ENCODE measurements around the gene PRKCA.
"Not testable (repeated sequence)": the region's sequence is repeated elsewhere in the genome, so short reads cannot be mapped to it uniquely, and the experiment has no call there.

The PRKCA gene

DNA sequence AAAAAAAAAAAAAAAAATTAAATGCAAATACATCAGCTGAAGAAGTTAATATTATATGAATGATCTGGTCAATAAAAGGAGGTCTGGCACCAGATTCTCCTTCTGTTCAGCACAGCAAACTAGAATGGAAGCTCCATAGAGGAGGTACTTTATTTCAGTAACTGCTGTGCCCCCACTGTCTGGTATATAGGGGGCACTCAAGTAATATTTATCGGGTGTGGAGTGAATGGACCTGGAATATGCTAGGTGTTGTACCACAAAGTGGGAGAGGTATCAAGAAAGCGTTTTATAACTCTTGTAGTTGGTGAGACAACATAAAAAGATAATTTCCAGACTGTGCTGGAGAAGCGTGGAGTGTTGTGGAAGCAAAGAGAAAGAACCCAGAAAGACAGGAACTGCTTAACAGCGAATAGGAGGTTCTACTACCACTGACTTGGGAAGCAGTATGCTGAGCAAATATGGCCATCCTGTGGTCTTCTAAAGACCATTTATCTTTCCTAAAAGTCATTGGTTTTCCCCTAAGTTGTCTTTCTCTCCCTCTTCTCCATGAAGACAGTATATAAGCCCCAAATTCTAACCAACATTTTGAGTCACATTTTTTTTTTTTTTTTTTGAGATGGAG, 12.2 kb upstream of the PRKCA start:
- no peak for DNase-seq

DNA sequence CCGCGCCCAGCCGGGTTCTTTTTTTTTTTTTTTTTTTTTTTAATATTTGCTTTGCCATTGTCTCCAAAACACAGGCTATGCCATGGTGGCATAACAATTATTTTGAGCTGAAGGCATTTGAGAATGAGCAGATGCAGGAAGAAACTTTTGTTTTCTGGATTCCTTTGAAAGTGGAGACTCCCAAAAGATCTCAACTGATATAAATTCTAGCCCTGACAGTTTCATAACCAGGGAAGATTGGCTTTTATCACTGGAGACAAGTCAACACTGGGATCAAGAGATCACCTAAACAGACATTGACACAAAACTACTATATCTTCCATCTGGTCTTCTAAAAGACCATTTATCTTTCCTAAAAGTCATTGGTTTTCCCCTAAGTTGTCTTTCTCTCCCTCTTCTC, 10.1 kb upstream of the PRKCA start:
- no peak for DNase-seq

- DNase-seq, result no peak
These were observed 6.1 kb upstream of the PRKCA start for GRCh38 chr17:66296289-66296725.

DNA sequence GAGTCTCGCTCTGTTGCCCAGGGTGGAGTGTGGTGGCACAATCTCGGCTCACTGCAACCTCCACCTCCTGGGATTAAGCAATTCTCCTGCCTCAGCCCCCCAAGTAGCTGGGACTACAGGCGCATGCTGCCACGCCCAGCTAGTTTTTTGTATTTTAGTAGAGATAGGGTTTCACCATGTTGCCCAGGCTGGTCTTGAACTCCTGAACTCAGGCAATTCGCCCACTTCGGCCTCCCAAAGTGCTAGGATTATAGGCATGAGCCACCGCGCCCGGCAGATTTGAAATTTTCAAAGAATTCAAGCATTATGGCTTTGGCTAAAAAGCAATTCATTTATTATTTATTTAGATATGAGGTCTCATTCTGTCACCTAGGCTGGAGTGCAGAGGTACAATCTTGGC, 5.0 kb upstream of the PRKCA start:
- not testable (repeated sequence) for DNase-seq

DNA sequence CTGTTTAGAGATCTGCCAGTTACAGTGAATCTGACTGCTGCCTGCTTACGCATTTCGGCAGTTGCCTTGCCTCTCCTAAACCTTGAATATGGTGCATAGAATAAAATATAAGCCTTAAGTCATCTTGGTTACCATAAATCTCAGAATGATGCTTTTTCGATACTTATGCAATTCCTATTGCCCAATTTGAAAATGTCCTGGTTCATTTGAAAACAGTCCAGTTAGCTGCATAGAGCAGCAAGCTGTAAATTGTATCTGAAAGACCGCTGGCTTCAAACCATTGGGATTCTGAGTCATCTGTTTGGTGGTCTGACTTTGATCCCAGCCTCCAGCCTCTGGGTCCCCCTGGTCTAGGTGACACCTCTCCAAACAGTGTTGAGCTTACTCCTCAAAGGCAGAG, 2.7 kb upstream of the PRKCA start:
- no peak for DNase-seq

- DNase-seq, result no peak
These were observed 1.5 kb upstream of the PRKCA start for GRCh38 chr17:66300956-66301355.

DNA sequence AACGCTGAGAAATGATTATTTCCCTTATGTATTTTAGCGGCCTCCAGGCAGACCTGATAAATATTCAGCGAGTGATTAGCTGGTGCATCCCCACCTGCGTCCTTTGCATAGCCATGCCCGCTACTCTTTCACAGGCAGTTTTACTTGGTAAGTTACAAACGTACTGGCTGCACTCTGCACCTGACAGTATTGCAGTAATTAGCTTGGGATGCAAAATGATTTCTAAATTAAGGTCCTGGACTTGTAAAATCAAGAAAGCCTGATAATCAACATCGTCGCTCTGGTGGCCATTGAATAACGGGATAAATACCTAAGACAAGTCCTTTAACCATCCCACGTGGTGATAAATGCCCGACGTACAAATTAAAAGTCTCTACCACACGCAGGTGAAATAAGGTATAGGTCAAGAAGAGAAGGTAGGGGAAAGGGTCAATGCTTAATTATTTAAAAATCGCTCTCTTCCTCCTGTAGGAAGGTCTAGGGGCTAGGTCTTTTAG, 998 bp upstream of the PRKCA start:
- no peak for DNase-seq

DNA sequence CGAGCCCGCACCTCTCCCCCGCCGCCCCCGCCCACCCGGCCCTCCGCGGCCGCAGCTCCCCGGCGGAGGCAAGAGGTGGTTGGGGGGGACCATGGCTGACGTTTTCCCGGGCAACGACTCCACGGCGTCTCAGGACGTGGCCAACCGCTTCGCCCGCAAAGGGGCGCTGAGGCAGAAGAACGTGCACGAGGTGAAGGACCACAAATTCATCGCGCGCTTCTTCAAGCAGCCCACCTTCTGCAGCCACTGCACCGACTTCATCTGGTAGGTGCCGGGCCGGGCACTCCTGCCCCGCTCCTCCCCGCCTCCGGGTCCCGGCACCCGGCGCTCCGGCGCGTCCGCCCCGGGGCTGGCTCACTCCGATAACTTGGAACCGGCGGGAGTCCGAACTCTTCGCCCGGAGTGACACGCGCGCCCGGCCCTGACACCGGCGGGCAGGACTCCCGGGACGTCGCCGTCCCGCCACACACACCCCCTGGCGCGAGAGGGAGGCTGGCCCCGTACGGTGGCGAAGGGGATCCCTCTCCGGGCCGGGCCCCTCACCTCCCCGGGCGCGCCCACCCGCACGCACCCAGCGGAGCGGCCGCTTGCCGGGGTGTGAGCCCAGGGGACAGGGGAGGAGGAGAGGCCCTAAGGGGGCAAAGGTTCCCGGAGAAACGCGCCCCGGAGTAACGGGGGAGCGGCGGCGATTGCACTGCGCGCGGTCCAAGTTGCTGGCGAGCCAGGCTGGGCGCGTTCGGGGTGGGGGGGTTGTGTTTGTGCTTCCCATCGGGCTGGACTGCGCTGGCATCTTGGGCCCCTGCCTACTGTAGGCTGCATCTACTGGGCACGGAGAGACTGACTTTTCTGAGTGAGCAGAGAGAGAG, 581 bp downstream of the PRKCA start:
- peak; percentile 82 for DNase-seq

DNA sequence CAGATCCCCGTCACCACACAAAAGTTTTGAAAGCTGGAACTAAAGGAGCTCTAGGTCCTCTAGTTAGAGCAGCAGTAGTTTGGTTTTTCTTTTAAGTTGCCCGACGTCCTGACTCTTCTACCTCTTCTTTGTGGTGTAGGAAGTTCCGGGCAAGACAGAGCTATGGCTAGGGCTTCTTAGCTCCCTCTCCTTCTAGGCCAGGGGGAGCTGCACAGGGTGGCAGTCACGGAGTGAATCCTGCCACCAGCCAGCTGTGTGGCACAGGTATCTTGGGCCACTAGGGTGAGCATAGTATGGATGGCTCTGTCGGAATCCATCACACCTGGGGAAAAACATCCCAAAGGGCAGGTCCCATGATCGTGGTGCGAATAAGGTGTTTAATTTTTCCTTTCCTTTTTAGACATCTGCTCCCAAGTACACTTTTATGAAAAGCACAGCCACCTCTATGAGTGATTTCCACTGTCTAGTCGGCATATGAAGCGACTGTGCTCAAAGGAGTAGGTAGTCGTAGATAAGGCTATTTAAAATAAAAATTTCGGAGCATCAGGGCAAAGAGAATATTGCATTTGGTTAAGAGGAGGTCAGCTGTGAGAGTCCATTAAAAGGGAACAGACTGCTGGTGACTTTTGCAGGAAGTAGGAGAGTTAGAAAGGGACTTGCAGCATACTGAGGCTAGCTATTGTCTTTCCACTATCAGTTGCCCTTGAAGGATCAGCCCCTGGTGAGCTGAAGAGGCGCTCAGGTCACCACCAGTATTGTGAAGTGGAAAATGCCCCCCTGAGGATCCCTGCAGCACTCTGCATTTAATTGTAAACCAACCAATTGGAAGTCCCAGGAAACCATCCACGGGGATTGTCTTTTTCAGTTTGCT, 2.1 kb downstream of the PRKCA start:
- DNase-seq, result no peak

GRCh38 chr17:66306446-66306845, 4.0 kb downstream of the PRKCA start:
- no peak for DNase-seq

- no peak for DNase-seq
These were observed 4.8 kb downstream of the PRKCA start for GRCh38 chr17:66307257-66307656.

- DNase-seq, result no peak
These were observed 6.4 kb downstream of the PRKCA start for GRCh38 chr17:66308856-66309255.

DNA sequence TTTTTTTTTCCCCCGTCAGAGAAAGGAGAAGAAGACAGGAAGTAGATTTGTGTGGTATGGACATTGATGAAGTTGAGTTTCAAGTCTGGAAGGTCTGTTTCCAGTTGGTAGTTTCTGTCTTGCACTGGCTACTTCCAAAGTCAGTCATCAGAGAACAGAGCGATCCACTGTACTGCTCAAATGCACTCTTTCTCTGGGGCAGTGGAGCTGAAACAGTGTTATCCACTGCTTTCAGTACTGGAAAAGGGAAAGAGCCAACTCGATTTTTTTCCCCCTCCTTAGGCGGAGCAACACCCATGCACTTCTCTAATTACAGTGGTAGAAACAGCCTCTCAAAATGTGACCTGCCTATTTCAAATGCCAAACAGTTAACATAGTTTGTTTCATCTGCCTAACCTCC, 7.4 kb downstream of the PRKCA start:
- no peak for DNase-seq

- no peak for DNase-seq
These were observed 8.2 kb downstream of the PRKCA start for GRCh38 chr17:66310528-66311148.

DNA sequence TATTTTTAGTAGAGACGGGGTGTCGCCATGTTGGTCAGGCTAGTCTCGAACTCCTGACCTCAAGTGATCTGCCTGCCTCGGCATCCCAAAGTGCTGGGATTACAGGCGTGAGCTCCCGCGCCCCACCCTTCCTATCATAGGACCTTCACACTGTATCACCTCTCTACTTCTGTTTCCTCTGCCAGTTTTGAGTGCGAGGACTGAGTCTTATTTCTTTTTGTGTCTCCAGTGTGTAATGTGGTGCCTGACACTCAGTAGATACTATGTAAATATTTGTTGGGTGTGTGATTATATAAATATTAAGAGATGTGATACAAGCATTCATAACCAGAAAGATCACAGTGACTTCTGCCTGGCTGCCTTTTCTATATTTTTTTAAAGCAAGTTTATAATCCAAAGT, 10.5 kb downstream of the PRKCA start:
- no peak for DNase-seq

DNA sequence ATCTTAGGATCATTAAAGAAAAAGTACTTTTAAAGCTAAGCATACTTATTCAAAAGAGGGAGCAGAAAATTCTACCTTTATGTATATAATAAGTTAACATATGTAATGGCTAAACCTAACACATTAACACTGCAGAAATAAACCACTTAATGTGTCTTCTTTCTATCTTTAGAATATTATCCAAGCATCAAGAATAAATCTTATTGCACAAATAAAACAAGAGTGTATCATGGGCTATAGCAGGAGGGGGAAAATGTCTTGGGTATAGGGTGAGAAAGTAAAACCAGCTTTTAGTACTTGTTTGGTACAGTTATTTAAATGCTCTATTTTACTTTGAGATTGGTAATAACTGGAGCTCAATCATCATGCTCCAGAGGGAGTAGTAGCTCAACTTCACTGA, 10.9 kb downstream of the PRKCA start:
- DNase-seq, result no peak

GRCh38 chr17:66313995-66314659, 11.7 kb downstream of the PRKCA start:
- no peak for DNase-seq

DNA sequence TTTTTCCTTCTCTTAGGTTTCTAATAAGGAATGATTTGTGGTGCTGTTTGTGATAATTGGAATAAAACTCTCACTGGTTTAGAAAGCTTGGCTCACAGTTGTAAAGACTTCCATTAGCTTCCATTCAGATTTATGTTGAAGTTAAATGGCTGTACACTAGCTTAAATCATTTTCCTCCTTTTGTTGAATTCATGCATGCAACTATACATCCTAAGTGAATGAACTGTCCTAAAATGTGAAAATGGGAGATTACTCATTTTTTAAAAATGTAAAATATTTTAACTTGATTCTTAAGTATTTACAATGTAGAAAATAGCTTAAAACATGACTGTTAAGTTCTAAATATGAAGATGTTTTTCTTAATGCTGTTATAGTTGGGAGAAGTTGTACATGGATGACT, 15.2 kb downstream of the PRKCA start:
- no peak for DNase-seq

DNA sequence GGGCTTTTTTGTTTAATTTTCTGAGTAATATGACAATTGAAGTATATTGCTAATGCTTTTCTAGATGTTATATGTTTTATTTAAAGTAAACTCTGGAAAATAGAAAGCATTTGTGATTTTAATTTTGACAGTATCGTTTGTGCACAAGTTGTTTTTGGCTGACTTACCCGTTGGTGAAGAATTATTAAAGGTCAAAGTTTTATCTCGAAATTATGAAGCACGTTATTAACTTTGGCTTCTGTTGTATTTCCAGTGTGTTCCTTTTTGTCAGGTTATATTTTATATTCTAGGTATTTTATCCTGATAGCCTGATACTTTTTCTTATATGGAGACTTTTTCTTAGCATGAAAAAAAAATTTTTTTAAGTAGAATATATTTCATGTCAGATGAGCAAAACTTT, 16.8 kb downstream of the PRKCA start:
- DNase-seq, result no peak

DNA sequence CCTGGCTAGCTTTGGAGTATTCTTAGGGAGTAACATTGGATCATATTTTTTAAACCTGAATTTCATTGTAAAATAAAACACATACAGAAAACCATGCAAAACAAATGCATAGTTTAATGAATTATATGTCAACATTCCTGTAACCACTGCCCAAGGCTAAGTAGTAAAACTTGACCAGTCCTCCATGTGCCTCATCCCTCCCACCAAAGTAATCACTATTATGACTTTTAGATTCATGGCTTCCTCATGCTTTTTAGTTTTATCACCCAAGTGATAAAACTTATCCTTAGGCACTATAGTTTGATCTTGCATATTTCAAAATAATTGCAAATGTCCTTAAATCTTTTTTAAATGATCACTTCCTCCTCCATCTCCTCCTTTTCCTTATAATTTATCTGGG, 20.4 kb downstream of the PRKCA start:
- DNase-seq, result no peak

DNA sequence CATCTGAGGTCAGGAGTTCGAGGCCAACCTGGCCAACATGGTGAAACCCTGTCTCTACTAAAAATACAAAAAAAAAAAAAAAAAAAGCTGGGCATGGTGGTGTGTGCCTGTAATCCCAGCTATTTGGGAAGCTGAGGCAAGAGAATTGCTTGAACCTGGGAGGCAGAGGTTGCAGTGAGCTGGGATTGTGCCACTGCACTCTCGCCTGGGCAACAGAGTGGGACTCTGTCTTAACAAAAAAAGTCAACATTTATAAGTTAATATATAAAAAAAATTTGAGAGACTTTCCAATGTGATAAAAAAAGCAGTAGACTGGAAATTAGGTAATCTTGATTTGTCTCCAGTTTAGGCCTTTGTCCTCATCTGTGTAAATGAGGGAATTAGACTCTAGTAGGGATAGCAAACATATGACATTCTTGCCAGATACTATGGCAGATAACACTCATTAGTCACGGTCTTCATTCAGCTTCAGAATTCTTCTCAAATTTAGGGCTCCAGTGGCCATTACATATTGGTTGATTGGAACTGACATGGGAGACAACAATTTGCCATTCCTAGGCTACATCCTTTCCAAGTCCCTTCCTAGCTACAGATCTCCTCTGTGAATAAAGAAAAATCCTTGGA, 22.1 kb downstream of the PRKCA start:
- DNase-seq, result not testable (repeated sequence)
